GM19455 (cell line): ENCODE measurements around the gene TMEM231.
"Not testable (repeated sequence)": the region's sequence is repeated elsewhere in the genome, so short reads cannot be mapped to it uniquely, and the experiment has no call there.

ENCODE experiments used
- ATAC-seq: cut with Tn5 transposase; IDR thresholded peaks from one replicate; pipeline ENCODE4 v1.9.1; 2021; ENCODE audit not compliant: unreplicated experiment

The TMEM231 gene

DNA sequence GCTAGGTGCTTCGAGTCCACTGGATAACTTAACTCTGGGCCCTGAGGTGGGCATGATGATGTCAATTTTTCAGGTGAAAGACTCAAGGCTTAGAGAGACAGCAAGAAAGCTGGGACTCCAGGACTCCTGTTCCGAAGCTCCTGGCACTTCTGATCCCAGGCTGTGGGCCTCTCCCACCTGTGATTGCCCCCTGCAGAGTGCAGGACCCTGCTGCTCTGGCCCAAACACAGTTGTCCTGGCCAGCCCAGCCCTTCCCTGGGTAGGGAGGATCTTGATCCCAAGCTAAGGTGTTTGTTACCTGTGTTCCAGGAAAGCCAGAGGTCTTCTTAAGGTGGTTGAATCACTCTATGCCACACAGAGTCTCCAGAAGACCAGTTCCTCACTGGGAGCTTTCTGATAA is 23.3 kb downstream of the TMEM231 start:
- no peak for ATAC-seq

DNA sequence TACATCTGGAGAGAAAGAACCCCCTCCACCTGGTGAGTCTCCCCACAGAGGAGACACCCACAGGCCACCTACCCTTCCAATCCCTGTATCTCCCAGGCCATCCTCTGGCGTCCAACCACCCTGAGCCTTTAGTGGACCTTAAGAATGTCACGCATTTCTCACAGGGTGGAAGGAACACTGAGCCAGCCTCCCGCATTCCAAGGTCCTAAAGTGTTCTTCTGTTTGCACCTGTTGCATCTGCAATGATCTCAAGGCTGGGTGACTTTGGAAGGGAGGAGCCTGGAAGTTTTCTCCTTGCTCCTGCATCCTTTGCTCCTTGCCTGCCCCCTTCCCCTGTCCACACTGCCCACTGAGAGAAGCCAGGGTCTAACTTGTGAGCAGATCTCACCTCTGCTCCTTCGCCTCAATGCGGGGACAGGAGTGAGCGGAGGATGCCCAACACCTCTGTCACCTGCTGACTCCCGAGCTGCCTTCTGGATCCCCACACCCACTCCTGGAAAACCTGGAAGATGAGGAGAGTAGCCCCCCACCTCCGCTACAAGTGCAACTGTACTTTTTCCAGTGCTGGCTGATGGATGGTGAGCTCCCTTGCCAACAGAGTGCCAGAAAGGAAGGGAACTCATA is 23.8 kb downstream of the TMEM231 start:
- ATAC-seq, result no peak

DNA sequence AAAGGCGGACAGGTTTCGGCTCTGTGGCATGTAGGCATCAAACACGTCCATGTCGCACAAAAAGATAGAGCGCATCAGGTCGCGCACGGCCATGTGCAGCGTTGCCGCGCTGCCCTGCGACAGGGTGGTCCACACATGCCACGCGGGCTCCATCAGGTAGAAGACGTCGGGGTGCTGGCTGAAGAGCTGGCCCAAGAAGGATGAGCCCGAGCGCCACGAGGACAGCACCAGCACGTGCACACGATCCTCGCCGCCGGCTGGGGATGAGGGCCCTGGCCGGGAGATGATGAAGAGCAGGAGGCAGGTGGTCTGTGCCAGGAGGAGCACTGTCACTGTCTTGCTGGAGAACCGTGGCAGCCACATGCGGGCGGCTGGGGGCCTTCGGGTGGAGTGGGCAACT is 26.1 kb downstream of the TMEM231 start:
- ATAC-seq, result no peak

DNA sequence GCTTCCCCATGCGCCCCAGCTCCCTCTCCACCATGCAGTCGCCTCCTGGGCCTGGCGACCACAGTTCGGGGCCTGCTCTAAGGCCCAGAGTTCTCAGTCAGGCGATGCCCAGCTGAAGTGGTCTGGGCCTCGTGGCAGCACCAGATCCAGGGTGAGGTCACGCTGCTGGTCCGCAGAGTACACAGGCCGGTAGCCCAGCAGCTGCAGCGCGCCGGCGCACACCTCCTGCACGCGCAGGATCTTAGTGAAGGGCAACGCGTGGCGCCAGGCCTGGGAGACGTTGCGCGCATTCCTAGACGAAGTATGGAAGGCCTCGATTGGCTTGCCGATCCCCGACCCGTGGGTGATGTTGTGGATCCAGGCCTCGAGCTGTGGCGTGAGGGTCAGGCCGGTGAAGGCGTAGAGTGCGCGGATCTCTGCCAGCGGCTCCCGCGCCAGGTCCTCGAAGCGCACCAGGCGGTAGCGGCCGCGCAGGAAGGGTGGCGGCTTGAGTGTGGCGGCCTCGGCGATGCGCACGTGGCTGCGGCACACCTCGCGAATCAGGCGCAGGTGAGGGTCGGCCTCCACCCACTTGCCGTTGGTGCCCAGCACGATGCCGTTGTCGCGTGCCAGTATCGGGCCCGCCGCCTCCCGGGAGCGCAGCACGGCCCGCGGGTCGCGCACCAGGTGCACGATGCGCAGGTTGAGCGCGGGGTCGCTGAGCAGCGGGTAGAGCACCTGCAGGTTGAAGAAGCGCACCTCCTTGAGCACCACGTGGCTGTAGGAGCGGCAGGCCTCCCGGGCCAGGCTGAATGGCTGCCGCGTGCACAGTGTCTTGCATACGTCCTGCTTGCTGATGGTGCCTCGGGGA is 26.8 kb downstream of the TMEM231 start:
- ATAC-seq, result no peak

DNA sequence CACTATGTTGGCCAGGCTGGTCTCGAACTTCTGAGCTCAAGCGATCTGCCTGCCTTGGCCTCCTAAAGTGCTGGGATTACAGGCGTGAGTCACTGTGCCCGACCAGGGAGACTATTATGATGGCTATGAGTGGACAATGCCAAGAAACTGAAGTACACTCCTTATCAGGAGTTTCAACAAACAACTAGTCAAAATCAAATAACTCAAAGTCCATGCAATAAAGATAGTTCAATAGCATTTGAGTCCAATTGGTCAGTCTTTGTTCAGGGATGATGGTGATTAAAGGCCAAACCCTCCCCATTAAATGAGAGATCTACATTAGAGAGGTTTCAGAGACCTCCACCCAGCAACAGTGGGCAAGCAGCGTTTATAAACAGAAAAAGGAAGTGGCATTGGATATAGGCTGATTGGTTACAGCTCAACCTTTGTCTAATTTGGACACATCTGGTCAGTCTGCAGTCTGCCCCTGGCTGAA is 28.2 kb downstream of the TMEM231 start:
- ATAC-seq, result no peak

DNA sequence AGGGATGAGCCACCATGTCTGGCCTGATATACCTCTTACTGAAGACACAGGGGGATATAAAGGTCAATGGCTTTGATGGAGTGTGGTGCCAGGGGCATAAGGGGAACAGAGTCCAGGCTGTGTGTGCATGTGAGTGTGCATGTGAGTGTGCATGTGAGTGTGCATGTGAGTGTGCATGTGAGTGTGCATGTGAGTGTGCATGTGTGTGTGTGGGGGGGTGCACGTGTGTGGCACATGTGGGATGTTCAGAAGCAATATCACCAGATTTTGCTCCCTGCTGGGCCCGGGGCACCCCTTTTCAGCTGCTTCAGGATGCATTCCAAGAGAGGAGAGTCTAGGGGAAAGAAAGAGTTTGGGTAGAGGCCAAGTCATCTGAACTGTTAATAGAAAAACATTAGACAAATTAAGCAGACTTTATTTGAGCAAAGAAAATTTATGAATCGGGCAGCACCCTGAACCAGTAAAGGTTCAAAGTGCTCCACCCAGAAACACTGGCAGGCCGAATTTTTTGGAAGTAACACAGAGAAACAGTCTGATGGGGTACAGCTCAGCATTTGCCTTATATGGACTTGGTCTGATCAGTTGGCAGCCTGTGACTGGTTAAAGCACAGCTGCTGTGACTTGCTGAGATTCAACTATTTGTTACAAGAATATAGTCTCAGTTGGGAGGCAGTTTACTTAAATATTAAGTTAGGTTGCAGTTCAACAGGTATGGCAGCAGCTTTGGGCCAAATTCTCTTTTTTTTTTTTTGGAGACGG is 29.8 kb downstream of the TMEM231 start:
- ATAC-seq, result no peak

DNA sequence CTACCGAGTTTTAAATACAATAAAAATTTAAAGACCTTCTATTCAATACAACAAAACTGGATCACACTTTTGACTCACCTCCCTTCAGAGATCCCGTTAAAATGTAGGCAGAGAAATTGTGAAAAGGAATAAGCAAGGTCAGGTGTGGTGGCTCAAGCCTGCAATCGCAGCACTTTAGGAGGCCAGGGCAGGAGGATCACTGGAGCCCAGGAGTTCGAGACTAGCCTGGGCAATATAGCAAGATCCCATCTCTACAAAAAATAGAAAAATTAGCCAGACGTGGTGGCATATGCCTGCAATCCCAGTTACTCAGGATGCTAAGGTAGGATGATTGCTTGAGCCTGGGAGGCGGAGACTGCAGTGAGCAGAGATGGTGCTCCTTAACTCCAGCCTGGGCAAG is 36.9 kb downstream of the TMEM231 start:
- ATAC-seq, result no peak

DNA sequence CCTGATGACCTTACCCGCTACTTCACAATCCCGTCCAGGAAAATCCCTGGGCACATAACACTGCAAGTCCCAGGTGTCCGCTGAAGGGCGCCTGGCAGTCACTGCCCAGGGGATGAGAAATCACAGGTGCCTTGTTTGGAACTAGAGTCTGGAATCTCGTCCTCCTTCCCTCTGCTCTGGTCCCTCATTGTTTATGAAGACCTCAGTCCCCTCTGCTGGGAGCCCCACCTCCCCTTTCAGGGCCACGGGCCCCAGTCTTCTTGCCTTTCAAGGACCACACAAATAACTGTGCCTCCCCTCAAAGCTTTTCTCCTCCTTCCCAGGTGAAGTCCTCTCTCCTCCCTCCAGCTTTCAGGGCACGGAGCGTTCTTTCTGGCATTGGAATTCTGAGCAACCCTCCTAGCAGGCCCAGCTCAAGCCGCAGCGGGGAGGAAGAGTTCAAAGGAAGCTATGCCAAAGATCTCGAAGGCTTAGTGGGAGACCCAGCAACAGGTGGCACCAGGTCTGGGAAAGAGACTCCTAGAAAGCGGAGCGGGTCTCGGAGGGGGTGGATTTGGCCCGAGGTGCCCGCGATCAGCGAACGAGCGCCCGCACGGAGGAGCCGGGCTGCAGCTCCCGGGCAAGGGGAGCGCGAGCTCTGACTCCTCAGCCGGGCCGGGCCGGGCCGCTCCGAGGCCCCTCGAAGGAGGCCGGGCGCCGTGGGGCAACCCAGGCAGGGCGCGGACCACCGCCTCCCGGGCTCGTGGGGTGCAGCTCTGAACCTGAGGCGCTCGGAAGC is 39.7 kb downstream of the TMEM231 start:
- peak; percentile 38 for ATAC-seq

DNA sequence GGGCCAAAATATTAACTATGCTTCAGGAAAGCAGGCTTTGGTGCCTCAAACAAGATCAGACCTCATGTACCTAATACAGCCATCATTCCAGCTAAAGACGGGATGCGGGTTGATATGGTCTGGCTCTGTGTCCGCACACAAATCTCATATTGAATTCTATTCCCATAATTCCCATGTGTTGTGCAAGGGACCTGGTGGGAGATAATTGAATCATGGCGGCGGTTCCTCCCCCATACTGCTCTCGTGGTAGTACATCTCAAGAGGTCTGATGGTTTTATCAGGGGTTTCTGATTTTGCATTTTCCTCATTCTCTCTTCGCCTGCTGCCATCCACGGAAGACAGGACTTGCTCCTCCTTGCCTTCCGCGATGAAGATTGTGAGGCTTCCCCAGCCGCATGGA is 41.8 kb downstream of the TMEM231 start:
- no peak for ATAC-seq

DNA sequence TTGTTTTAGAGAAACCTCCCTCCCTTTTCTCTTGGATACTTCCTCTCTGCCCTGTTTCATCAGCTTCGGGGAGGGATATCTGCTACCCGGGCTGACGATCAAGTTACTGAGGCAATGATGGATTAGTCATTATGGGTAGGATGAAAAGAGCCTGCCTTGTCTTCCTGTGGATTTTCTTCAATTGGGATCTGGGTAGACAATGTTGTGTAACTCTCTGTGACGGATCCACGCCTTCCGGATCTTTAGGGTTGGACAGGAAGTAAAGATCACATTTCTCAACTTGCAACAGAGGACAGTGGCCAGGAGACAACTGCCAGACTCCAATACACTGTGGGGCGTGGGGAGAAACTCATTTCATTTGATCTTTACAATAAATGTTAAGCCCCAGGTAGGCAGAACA is 49.5 kb downstream of the TMEM231 start:
- no peak for ATAC-seq

DNA sequence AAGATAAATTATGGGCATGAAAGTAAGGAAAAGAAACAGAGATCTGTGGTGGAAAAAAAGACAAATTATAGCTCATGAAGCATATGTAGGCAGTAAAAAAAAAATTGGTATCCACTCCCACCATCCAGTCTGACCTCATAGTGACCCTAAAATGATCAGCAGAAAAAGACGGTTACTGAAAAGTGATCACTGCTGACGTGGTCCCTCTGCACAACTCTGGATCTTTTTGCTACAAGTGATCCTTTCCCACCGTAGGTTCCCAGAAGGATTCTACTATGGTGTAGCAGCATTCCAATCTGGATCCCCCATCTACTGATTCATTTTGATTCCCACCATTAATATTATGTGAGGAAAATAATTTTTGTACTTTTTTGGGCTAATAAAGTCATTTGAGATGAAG is 49.9 kb downstream of the TMEM231 start:
- ATAC-seq, result no peak

DNA sequence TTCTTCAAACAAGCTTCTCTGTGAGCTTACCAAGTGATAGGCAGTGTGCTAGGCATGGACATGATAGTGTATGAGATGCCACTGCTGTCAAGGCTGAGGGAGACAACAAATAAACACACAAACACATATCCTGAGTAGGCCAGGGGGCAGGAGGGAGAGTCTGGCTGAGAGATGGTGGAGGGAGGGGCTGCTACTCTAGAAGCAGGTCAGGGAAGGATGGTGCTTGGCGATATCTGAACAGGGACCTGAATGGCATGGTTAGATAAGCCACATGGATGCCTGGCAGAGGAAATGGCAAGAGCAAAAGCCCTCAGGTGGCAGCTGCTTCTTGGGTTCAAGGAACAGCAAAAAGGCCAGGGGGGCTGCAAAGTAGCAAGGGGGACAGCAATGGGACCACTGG is 52.3 kb downstream of the TMEM231 start:
- ATAC-seq, result no peak

DNA sequence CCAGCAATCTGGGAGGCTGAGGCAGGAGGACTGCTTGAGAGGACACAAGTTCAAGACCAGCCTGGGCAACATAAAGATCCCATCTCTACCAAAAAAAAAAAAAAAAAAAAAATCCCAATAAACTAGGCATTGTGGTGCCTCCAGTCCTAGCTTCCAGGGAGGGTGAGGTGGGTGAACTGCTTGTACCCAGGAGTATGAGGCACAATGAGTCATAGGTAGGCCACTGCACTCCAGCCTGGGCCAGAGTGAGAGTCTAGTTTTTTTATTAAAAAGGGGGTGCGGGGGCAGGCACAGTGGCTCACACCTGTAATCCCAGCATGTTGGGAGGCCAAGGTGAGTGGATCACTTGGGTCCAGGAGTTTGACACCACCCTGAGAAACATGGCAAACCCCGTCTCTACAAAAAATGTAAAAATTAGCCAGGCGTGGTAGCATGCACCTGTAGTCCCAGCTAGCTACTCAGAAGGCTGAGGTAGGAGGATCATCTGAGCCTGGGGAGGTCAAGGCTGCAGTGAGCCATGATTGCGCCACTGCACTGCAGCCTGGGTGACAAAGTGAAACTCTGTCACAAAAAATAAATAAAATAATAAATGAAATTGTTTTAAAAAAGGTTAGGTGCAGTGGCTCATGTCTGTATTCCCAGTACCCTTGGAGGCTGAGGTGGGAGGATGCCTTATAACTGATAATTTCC is 53.0 kb downstream of the TMEM231 start:
- no peak for ATAC-seq

DNA sequence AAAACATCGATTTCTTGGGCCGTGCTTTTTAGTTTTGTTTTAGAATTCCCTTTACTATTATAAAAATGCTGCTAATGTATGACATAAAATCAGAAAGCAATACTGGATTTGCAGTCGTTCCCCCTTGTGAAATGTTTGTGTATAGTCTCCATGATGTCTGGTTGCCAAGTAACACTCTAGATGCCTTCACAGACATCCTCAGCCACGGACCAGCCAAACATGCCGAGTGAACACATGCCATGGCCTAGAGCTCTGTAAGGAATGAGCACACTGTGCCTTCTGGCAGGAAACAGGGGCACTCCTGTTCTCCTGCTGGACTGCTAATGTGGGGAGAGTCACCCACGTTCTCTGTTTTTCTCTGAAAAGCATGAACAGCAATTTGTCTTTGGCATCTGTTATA is 54.2 kb downstream of the TMEM231 start:
- not testable (repeated sequence) for ATAC-seq

DNA sequence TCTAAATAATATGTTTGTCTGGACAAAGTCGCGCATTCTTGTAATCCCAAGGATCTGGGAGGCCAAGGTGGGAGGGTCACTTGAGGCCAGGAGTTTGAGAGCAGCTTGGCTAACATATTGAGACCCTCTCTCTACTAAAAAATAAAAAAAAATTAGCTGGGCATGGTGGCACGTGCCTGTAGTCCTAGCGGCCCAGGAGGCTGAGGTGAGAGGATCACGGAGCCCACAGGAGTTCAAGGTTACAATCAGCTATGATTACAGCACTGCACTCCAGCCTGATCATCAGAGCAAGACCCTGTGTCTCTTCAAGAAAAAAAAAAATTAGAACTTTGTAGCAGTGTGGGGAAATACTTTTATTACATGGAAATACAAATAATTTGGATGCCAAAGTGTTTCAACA is 54.7 kb downstream of the TMEM231 start:
- ATAC-seq, result no peak

DNA sequence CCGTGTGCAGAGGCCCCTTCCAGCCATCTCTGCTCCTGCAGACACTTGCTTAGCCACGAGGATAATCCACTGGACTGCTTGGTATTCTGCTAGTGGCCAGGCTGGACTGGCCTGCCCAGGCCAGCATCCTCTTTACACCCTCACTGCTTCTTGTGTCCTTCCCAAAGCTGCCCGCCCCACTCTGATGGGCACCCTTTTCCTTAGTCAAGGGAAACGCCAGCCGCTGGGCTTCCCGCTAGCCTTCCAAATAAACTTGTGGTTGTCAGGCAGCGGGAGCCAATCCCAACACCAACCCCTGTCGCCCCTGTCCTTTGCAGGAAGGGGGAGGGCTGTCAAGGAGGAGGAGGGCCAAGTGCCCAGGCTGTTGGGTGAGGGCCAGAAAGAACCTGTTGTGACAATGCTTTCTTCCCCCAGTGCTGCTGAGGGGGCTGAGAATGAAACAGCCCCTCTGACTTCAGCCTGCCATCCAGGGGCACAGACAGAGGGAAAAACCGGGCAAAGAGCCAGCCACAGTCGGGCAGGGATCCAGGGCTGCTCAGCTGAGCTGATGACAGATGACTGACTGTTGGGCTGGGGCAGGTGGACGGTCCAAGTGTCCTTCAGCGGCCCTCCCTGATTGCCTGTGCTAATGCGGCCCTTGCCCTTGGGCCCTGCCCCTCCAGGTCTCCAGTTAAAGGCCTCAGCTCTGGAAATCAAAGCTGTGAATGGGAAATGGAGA is 57.3 kb downstream of the TMEM231 start:
- not testable (repeated sequence) for ATAC-seq

DNA sequence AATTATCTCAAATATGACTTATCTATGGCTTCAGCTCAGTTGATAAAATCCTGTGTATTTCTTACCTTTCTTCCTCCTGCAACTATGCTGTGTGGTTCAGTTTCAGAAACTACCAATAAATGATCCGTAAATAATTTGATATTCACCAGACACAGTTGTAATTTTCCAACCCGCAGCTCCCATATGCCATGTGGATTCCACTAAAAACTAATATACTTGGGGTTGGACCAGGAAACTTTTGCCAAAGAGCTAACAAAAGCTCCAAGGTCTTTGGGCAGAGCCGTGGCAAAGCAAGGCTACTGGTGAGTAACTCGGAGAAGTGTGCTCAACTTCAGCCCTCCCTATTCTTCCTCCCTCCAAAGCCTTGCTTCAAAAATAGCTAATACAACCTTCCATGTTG is 58.5 kb downstream of the TMEM231 start:
- ATAC-seq, result no peak

DNA sequence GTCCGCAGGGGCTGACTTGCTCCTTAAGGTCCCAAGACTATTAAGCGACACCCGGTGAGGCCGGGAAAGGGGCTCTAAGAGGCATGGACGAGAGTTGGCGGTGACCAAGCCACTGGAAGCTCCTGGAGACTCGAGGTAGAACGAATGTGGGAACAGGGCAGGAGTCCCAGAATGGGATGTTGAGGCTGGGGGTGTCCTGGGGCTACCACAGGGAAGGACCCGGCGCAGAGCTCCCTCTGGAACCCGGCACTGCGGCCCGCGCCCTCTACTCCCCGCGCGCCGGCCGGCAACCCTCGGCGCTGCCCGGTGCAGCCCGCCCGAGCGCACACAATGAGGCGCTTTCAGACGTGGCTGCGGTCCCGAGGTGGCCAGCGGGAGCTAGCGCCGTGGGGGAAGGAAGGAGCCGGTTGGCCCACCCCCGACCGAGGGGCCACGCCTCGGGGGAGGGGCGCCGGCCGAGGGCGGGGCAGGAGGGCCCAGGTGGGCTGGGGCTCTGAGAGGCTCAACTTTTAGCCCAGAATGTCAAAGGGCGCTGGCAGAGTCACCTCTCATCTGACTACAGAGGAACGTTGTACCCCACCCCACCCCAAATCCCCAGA is 60.9 kb downstream of the TMEM231 start, which contains the start of gene CHST6:
TSS of gene CHST6 (minus strand) at position 366 of the 599 bp plus-strand sequence. CDS start 15,613 bp downstream, outside the sequence.
- ATAC-seq, result peak; percentile 64

DNA sequence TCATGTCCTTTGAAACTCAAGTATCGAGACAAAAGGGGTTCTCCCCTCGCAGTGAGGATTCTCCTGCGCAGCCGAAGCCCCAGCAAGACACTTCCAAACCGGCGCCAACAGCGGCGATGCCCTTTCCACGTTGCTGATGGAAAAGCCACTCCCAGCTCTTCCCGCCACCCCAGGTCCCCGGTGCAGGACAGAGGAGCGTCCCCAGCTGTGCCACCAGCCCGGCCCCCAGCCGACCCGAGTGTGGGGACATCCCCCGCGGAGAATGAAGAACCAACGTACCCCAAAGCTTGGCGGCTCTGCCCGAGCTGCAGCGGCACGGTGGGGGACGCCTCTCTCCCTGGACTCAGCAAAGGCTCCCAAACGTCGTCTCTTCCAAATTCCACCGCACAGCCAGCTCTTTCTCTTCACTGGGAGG is 61.4 kb downstream of the TMEM231 start:
- no peak for ATAC-seq
